Epidermal melanocyte (primary cell): Measurements from ENCODE around the gene ACAD11.

Experiments
- DNase-seq: peaks from one replicate; pipeline ENCODE4 v3.0.0; 2011; ENCODE audit warnings: low spot score; ENCODE audit not compliant: insufficient read length

ACAD11 gene

DNA sequence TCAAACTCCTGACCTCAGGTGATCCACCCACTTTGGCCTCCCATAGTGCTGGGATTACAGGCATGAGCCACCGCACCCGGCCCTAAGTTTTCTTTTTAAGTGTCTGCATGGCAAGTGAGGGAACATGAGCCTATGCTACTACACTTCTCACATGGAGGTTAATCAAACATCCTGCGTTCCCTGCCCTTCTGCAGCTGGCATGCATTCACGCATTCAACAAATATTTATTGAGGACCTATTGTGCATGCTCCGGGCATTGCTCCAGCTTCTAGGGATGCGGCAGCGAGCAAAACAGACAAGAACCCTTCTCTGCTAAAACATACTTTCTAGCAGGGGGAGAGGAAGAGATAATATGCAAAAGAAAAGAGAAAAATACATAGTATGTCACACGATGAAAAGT lies 105.2 kb downstream of the ACAD11 start:
- DNase-seq = no peak

GRCh38 chr3:132553826-132554225 lies 105.8 kb downstream of the ACAD11 start:
- DNase-seq = no peak

GRCh38 chr3:132550579-132551305 lies 108.9 kb downstream of the ACAD11 start:
- no peak for DNase-seq

- no peak for DNase-seq
Observed at GRCh38 chr3:132549890-132550578, 109.6 kb downstream of the ACAD11 start.

GRCh38 chr3:132549169-132549568 lies 110.4 kb downstream of the ACAD11 start:
- DNase-seq = no peak

DNA sequence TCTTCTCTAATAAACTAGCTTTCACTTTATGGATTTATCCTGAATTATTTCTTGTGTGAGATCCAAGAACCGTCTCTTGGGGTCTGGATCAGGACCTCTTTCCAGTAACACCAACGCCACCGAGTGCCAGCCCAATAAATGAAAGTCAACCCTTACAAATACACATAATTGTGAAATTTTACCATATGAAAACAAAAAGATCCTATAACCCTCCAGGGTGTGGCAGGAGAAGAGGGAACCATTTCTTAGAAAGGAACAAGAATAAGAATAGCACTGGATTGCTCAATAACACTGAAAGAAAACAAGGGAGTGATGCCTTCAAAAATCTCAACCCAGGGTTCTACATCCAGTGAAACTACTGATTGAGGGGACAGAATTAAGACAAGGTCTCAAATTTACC lies 114.1 kb downstream of the ACAD11 start:
- no peak for DNase-seq

DNA sequence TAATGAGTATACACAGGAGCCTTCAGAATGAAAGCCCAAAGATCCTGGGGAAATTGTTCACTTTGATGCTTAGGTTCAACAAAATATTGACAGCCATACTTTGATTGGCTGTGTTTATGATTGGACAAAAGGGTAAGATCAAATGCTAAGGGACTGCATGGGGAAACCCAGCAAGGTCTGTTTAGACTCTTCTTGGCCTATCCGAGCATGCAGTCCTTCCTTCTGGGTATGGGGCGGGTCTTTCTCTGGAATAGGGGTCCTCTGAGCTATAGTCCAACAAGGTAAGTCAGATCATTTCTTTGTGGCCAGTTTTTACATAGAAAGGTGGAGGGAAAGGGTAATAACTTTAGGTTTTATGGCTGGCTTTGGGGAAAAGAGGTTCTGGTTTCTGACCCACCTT lies 115.5 kb downstream of the ACAD11 start:
- no peak for DNase-seq

DNA sequence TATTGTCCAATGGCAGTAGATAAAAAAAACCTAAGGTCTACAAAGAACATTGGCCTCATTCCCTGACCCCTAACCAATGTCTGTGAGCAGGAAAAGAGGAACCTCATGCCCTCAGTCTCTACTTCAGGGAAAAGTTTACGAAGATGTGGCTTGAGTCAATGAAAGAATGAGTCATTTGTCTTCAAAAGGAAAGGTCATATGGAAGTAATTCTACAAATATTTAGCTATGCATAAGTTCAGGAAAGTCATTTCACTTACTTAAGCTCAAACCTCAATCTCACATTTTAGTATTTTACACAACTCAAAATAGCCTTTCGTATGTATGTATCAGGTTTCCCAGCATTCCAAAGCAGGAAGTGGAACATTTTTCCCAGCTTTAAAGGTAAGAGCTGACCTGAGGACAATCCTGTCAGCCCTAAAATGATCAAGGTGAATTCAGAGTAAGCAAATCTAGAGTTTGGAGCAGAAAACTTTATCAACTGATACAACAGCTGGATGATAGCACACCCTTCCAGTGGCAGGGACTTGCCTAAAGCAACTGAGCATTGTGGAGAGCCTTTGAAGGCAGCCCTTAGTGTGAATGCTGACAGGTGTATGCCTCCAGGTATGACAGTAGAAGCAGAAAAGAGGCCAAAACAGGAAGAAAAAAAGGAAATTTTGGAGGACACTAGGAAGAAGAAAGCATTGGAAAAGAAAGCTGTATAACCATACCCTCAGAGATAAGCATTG lies 116.4 kb downstream of the ACAD11 start:
- DNase-seq = peak; percentile 23

GRCh38 chr3:132542577-132542976 lies 117.0 kb downstream of the ACAD11 start:
- DNase-seq = no peak

DNA sequence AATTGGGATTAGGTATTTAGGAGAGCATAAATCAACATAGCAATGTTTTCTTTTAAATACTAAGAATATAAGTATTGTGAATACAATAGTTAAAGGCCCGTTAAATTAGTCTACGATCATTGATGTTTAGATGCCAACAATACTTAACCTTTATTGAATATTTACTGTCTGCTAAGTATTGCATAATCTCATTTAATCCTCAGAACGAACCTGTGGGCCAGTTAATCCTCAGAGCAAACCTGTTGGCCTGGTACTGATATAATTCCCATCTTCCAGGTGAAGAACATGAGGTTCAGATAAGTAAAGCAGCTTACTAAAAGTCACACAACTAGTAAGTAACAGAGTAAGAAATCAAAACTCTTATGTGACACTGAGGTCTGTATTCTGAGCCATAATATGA lies 119.9 kb downstream of the ACAD11 start:
- DNase-seq = no peak

DNA sequence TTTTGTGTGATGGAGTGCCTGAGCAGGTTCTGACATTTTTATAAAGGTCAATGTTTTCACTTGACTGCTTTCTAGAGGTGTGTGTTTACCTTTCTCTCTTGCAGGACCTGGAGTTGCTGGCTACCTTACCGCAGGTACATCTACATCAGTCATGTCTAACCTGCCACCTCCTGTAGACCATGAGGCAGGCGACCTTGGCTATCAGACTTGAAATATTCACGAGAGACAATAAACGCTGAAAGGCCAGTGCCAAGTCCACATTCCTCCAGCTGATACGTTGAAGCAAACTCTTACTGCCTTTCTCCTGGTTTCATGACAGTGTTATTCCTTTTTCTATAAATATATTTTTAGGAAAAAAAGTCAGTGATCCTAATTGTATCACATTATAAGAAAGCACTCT lies 121.5 kb downstream of the ACAD11 start:
- no peak for DNase-seq

GRCh38 chr3:132537297-132537696 lies 122.3 kb downstream of the ACAD11 start:
- no peak for DNase-seq

DNA sequence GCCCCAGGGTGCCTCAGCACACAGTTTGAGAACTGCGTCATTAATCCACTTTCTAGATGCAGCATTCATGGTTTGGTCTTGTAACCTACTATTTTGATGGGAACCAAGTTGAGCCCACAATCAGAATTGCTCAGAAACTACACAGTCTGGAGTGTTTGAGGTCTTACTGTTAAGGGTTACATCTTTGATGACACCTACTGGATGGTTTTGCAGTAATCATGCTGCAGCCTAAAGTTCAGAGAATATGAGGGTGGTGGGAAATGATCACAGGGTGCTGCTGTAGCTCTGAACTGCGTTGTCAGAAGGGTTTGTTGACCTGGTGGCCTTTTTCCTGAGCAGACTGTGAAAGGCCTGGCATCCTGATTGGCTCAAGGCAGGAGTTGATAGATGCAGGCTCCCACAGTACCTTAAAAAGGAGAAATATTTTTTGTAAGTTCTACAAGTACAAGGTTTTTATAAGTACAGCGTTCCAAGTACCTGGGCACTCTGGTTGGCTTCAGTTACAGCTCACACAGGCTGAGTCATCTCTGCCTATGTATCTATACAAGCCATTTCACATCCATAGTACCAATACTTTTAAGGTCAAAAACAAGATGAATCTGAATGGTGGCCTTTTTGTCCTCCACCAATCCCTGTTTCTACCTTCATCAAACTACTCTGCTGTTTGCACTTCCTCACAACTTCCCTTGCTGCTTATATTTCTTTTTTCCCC lies 123.0 kb downstream of the ACAD11 start:
- no peak for DNase-seq

- peak; percentile 33 for DNase-seq
Observed at GRCh38 chr3:132535575-132536441, 123.8 kb downstream of the ACAD11 start.

GRCh38 chr3:132530624-132531023 lies 129.0 kb downstream of the ACAD11 start:
- no peak for DNase-seq

DNA sequence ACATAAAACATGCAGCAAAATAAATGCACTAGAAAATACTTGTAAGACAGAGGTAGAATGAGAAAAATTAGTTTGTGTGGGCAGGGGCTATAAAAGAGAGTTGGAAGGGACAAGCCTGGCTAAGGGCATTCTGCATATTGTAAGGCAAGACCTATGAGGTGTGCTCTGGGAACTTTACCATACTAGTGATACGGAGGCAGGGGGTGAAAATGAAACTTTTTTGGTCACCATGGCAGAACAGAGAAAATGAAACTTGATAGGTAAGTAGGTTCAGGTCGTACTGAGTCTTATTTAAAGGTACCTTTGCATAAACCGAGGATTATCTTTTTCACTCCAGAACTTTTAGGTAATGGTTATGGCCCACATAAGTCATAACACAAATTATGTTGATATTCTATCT lies 137.3 kb downstream of the ACAD11 start:
- no peak for DNase-seq

DNA sequence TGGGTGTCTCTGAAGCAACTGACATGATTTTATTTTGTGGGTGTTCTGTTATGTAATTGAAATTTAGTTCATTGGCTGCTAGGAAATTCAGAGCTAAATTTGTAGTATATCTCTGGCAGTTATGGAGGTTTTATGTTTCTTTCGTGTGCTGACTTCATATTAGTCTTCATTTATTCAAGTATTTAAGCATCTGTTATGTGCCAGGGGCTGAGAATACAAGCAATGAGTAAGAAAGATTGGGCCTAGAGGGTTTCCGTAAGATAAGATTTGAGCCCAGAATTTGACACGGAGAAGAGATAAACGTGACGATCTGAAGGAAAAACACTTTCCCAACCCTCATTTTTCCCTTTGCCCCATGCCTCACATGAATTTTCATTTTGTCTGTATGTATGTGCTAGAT lies 137.7 kb downstream of the ACAD11 start:
- DNase-seq = no peak

- no peak for DNase-seq
Observed at GRCh38 chr3:132519914-132520313, 139.7 kb downstream of the ACAD11 start.

GRCh38 chr3:132517311-132517710 lies 142.3 kb downstream of the ACAD11 start:
- DNase-seq = no peak

DNA sequence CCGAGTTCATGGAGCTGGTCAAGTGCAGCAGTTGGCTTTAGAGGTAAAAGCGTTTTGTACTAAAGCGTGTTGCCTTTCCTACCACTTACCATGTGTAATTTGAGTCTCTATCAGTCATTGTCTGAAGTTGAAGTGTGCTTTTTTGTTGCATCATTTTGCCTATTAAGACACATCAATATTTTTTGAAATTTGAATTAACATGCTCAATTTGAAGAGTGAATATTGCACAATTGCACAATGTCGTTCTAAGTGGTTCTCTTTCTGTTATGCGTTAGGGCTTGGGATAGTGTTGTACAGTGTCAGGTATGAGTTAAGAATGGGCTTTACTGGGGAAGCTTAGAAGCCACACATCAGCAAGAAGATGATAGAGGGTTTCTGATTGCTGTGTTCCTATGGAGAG lies 146.6 kb downstream of the ACAD11 start:
- no peak for DNase-seq

DNA sequence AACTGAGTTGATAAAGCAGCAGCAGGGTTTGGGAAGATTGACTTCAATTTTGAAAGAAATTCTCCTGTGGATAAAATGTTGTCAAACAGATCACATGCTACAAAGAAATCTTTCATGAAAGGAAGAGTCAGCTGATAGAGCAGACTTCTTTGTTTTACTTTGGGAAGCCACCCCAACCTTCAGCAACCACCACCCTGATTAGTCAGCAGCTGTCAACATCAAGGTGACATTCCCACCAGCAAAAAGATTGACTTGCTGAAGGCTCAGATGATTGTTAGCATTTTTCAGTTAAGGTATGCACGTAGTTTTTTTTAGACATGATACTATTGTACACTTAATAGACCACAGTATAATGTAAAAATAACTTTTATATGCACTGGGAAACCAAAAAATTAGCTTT lies 150.1 kb downstream of the ACAD11 start:
- no peak for DNase-seq
